Activated CD4-positive, alpha-beta T cell treated with anti-CD3 and anti-CD28 coated beads, Interleukin-2, amount 50 U/mL, for 24 hours (primary cell): ENCODE measurements around the gene OLFML1.

ENCODE experiments used
- DNase-seq, 2 donors: peaks; one replicate each; pipeline ENCODE4 v3.0.0-alpha.2; 2020; ENCODE audit warnings: low read depth in 1 of 2, low spot score in 1 of 2

The OLFML1 gene

GRCh38 chr11:7473717-7474116 is 11.6 kb upstream of the OLFML1 start:
- DNase-seq = no peak

DNA sequence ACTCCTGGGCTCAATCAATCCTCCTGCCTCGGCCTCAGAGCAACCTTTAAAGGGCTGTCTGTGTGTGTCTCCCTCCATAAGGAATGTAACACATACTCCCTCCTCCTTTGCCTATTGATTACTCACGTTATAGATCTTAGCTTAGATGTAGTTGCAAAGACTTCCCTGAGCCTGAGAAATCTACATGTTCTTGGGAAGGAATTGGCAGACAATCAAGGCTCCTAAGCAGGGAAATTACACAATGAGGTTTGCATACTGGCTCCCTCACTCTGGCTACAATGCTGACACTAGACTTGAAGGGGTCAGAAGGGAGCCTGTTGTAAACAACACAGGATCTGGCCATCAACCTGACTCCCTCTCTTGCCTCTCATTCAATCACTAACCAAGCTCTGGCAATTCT is 5.2 kb upstream of the OLFML1 start:
- DNase-seq = no peak

DNA sequence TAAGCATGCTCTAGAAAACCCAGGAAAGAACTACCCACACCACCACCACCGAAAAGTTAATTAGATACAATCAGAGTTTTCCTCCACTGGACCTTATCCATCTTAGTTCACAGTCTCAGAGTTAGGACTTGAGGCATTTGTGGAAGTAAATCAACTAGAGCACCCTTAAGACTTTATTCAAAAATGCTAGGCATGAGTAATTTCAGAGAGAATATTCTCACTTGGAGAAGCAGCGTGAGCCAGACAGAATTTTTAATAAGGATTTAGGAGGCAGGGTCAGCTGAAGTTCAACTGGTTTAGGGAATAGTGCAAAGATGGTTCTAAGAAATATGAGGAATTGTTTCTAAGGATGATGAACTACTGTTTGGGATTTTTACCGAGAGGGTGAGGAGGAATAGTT is 1.2 kb upstream of the OLFML1 start:
- no peak for DNase-seq

- DNase-seq = no peak
These were observed 661 bp upstream of the OLFML1 start for GRCh38 chr11:7484645-7485044.

GRCh38 chr11:7486098-7486780 is 933 bp downstream of the OLFML1 start:
- no peak for DNase-seq

DNA sequence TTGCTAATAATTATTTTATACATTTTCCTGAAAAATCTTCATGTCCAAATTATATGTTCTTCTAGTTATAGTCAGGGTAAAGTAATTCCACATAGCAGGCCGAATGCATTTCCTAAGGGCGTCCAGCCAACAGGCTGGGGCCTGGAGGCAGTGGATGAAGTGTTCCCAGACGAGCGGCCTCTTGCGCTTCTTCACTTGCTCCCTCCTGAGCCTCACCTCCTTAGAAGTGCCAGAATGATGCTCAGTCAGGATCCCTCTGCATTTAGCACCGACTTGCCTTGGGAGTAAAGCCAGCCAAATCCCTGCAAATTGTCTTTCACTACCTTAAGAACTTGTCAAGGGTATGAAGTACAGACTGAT is 1.5 kb downstream of the OLFML1 start:
- no peak for DNase-seq

- no peak for DNase-seq
These were observed 2.1 kb downstream of the OLFML1 start for GRCh38 chr11:7487360-7487759.

DNA sequence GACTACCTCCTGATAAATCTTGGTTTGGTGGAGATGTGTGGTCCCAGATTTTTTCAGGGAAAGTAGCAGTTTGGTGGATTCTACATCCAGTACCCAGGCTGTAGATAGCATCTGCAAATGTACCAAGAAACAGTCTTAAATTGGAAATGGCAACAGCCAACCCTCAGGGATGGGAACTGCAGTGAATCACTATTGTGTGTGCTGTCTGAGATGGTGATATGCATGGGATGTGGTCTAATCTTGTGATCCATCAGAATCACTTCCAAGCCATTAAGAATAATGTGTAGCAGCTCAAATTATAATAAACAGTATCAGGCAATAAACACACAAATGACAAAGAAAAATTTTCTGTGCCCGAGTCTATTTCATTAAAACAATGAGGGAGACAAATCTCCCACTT is 3.4 kb downstream of the OLFML1 start:
- no peak for DNase-seq

DNA sequence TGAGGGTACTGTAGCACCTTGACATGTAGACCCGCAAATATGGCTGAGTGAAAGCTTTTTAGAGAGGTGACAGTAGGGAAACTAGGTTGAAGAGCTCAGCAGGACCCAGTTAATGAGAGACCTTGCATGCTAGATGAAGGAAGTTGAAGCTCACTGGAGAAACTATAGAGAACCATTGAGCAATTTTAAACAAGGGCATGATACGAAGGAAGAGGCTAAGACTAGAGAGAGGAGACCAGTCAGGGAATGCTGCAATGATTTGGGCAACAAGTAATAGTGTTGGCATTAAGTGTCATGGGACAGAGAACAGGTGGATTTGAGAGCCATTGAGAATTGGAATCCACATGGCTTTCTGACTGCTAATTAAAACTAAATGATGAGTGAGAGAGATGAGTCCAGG is 4.1 kb downstream of the OLFML1 start:
- DNase-seq = no peak

DNA sequence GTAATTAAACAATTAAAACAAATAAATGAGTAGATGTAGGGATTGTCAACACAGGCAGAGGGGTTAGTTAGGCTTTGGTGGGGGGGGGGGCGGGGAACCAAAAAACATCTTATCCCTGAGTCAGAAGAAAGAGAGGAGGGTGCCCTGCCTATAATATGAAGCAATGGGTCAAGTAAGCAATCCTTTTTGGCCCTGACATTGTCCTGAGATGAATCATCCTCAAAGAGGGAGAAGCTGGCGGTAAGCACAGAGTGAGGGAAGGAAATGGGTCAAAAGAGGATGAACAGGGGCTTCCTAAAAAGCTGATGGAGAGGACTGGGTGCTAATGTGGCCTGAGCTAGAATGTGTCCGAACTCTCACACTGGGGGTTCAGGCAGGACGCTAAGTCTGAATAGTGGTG is 4.7 kb downstream of the OLFML1 start:
- no peak for DNase-seq

DNA sequence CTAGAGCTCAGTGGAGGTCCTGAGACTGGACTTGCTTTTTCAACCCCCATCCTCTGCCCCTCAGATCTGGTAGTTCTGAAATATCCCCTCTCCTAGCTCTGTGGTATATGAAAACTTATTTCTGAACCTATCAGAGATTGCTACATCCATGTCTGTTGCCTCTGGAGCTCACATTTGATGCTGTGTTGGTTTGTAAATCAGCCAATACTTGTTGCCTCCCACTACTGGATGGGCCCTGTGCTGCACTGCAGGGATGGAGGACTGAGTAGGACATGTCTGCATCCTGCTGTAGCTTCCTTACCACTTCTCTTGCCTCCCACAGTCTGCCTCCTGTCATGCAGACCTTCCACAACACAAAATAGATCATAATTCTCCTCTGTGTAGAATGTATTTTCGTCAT is 5.2 kb downstream of the OLFML1 start:
- no peak for DNase-seq

GRCh38 chr11:7492253-7492652 is 6.9 kb downstream of the OLFML1 start:
- DNase-seq = no peak

- DNase-seq = no peak
These were observed 8.4 kb downstream of the OLFML1 start for GRCh38 chr11:7493670-7494069.

GRCh38 chr11:7494086-7494745 is 8.9 kb downstream of the OLFML1 start:
- no peak for DNase-seq

DNA sequence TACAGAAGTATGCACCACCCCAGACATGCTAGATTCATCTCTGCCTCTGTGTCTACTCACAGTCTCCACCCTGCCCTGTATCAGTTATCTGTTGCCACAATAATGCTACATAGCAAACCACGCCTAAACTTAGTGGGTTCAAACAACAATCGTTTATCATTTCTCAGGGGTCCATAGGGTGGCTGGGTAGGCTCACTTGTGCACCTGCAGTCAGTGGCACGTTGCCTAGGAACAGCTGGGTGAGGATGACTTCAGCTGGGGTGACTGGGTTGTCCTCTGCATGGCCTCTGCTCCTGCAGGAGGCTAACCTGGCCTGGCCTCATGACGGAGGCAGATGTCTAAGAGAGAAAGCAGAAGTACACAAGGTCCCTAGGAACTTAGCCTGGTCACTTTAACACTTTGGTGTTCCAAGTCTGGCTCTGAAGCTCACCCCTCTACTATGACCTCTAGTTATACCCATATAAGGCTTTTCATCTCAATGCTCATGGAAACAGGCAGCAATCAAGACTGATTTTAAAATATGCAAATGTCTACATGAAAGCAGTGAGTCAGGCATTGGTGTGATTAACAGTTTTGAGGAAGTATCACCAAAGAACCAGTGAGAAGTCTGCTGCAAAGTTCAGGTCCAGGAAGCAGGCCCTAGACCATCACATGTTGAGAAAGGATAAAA is 10.7 kb downstream of the OLFML1 start:
- DNase-seq = no peak

GRCh38 chr11:7498193-7498592 is 12.9 kb downstream of the OLFML1 start:
- DNase-seq = no peak

- no peak for DNase-seq
These were observed 13.8 kb downstream of the OLFML1 start for GRCh38 chr11:7499081-7499480.

- DNase-seq = no peak
These were observed 14.9 kb downstream of the OLFML1 start for GRCh38 chr11:7500251-7500650.

GRCh38 chr11:7501251-7501650 is 15.9 kb downstream of the OLFML1 start:
- DNase-seq = no peak

DNA sequence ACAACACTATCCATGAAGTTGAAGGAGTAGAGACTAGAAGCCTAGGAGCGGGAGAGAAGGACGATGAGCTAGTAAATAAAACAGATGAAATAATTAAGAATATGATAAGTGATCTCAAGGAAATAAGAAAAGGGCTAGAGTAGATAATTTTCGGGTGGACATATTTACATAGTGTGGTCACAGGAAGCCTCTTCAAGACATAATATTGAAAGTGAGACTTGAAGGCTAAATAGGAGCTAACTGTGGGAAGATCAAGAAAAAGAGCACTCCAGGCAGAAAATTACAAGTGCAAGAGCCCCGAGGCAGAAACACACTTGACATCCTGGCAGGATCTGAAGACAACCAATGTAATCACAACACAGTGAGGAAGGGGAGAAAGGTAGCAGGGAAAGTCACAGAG is 16.6 kb downstream of the OLFML1 start:
- no peak for DNase-seq

DNA sequence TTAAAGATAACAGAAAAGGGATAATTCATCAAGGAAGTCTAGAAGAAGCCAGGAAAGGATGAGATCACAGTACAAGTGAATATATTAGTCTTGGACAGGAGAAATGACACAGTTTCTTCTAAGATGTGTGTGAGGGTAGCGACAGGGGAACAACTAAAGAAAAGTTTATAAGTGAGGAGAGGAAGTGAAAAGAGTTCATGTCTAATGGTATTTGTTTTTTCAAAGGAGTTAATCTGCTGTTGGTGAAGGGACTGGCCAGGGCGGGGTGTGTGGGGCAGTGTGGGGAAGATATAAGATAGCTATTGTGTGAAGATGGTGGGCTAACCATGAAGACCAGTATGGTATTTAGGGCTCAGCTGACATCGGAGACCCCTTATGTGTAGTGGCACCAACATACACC is 20.9 kb downstream of the OLFML1 start:
- no peak for DNase-seq

DNA sequence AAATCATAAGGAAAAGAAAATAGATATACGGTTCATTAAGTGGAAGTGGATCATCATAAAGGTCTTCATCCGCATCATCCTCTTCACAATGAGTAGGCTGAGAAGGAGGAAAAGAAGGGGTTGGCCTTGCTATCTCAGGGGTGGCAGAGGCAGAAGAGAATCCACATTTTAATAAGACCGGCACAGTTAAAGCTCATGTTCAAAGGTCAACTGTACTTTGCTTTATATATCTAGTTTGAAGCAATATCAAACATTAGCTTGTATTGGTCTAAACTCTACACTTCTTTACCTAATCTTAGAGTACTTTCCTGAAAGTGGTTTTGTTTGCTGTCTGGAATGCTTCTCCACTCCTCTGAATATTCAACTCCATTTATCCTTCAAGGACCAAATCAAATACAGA is 22.8 kb downstream of the OLFML1 start:
- DNase-seq = no peak

DNA sequence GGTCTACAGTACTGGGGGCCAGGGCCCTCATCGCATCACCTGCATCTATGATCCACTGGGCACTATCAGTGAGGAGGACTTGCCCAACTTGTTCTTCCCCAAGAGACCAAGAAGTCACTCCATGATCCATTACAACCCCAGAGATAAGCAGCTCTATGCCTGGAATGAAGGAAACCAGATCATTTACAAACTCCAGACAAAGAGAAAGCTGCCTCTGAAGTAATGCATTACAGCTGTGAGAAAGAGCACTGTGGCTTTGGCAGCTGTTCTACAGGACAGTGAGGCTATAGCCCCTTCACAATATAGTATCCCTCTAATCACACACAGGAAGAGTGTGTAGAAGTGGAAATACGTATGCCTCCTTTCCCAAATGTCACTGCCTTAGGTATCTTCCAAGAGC is 24.7 kb downstream of the OLFML1 start:
- DNase-seq = no peak
